MCF 10A (cell line): ENCODE data around the gene PLXDC1. TPM values are rescaled to one million over a fixed set of nuclear protein-coding genes. Genes with fewer than 3 reads are reported as not detected.
"Not testable (repeated sequence)": the region's sequence is repeated elsewhere in the genome, so short reads cannot be mapped to it uniquely, and the experiment has no call there.

Experiments used
- BruUV-seq: library from RNA; stranded (reverse); fragments of 400-500 nt; replicated peaks from 2 replicates; lab custom pipeline; 2021; lab: Mats Ljungman, UMichigan
- CTCF ChIA-PET: fragments of 300-600 bp; sonication (Branson Sonifier 250); formaldehyde crosslinking; extraction: SDS; loops from one replicate; lab custom pipeline; 2021; ENCODE audit warnings: antibody characterized with exemption, inconsistent platforms; lab: Yijun Ruan, JAX
- POLR2A ChIA-PET: fragments of 300-600, 350-650 bp; sonication (Branson Sonifier 250); formaldehyde crosslinking; extraction: SDS; loops from one replicate; lab custom pipeline; 2020; ENCODE audit warnings: antibody characterized with exemption, inconsistent platforms; lab: Yijun Ruan, JAX
- DNase-seq: peaks from one replicate; pipeline ENCODE4 v3.0.0-alpha.2; 2018; ENCODE audit not compliant: unreplicated experiment
- H3K27ac Mint-ChIP-seq: one replicate; pipeline ENCODE4 v1.8.0; 2022; ENCODE audit warnings: mild to moderate bottlenecking, low read depth, mixed read lengths; ENCODE audit not compliant: unreplicated experiment
- H3K27me3 Mint-ChIP-seq: one replicate; pipeline ENCODE4 v1.8.0; 2022; ENCODE audit warnings: mixed read lengths; ENCODE audit not compliant: insufficient read depth, unreplicated experiment
- H3K36me3 Mint-ChIP-seq: one replicate; pipeline ENCODE4 v1.8.0; 2022; ENCODE audit warnings: mild to moderate bottlenecking, moderate library complexity, mixed read lengths; ENCODE audit not compliant: insufficient read depth, unreplicated experiment
- H3K4me1 Mint-ChIP-seq: one replicate; pipeline ENCODE4 v1.8.0; 2022; ENCODE audit warnings: mixed read lengths; ENCODE audit not compliant: insufficient read depth, unreplicated experiment
- H3K4me3 Mint-ChIP-seq: one replicate; pipeline ENCODE4 v1.8.0; 2022; ENCODE audit warnings: mild to moderate bottlenecking, moderate library complexity, mixed read lengths; ENCODE audit not compliant: unreplicated experiment
- H3K9me3 Mint-ChIP-seq: one replicate; pipeline ENCODE4 v1.8.0; 2022; ENCODE audit warnings: mixed read lengths; ENCODE audit not compliant: unreplicated experiment
- CTCF ChIP-seq: fragments of 200-600 bp; IDR thresholded peaks from one replicate; pipeline ENCODE4 v1.8.0; 2022; ENCODE audit warnings: antibody characterized with exemption, mild to moderate bottlenecking; ENCODE audit not compliant: unreplicated experiment
- intact Hi-C: fragments of 100-400 bp; cut with micrococcal nuclease; formaldehyde crosslinking; loops from 2 replicates; pipeline ENCODE4 v1.14.1; 2022
- total RNA-seq: library from RNA; stranded (reverse); gene quantifications from 2 replicates; pipeline ENCODE4 v1.2.3, GENCODE V29; 2022

The PLXDC1 gene
- total RNA-seq, 1 experiment from 2014 or later: 0.61 TPM

GRCh38 chr17:39051001-39051585 lies 100.3 kb downstream of the PLXDC1 start:
- no TSS peak for BruUV-seq
- Mint-ChIP-seq H3K9me3 (no peaks in the 10 kb centered on the region), H3K4me1 (no peaks in the 10 kb centered on the region), H3K36me3 (peaks cover 6% of the 10 kb centered on the region), H3K4me3 (no peak overlapping the region), H3K27ac (no peak overlapping the region), H3K27me3 (peaks cover 27% of the 10 kb centered on the region)
- ChIA-PET POLR2A (no interaction called here), CTCF (interaction anchor here (0.6 kb wide), 1 partner anchor 546 kb away, joined by 3 read pairs; no protein-coding TSS in a partner anchor)
- TF ChIP-seq CTCF: no peak
- DNase-seq: no peak
- intact Hi-C loops: no loop called here

DNA sequence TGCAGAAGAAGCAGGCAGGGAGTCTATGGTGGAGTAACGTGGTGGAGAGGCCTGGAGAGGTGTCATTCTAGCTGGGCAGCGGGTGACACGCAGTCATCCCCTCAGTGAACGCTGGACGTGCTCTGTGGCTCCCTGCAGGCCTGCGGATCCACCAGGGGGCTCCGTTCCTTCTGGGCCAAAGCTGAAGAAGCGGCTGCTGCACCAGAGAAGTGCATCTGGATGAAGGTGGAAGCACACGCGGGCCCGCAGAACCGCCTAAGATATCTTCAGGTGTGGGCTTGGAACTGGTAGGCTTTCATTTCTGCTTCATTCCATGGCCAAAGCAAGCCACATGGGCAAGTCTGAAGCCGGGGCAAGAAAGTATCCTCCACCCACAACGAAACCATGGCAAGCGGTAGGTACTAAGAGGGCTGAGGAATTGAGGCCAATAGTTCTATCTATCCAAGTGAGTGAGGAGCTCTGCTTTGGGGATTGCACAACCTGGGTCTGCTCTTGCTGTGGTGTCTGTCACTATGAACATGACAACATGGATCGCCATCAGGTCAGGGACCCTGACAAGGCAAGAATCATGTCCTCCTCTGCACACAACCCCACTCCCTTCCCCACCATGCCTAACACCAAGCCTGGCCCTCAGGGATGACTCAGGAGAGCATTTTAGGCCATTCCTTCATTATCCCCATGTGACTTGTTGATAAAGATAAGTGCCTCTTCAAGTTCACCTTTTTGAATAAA lies 105.3 kb downstream of the PLXDC1 start:
- Mint-ChIP-seq H3K9me3 (no peaks in the 10 kb centered on the region), H3K36me3 (peaks cover 19% of the 10 kb centered on the region), H3K27ac (peak overlapping the region; percentile 91), H3K4me3 (no peak overlapping the region), H3K4me1 (no peaks in the 10 kb centered on the region), H3K27me3 (peaks cover 9% of the 10 kb centered on the region)
- no peak for TF ChIP-seq CTCF
- no TSS peak for BruUV-seq
- intact Hi-C loops: no loop called here
- no peak for DNase-seq
- ChIA-PET POLR2A (interaction anchor here (0.6 kb wide), 1 partner anchor 24 kb away, joined by 3 read pairs; no protein-coding TSS in a partner anchor), CTCF (interaction anchor here (1.2 to 1.3 kb wide), 2 partner anchors 29 to 63 kb away, joined by 3 read pairs; no protein-coding TSS in a partner anchor)

- Mint-ChIP-seq H3K27me3 (peaks cover 28% of the 10 kb centered on the region), H3K9me3 (no peaks in the 10 kb centered on the region), H3K4me3 (no peak overlapping the region), H3K36me3 (no peaks in the 10 kb centered on the region), H3K27ac (no peak overlapping the region), H3K4me1 (no peaks in the 10 kb centered on the region)
- no TSS peak for BruUV-seq
- intact Hi-C loops: no loop called here
- ChIA-PET CTCF (interaction anchor here (0.7 to 1.0 kb wide), 2 partner anchors 53 to 586 kb away, joined by 3 read pairs; no protein-coding TSS in a partner anchor), POLR2A (no interaction called here)
- no peak for DNase-seq
- no peak for TF ChIP-seq CTCF
Observed at GRCh38 chr17:39036009-39036408, 115.4 kb downstream of the PLXDC1 start.

- H3K27me3 Mint-ChIP-seq: peaks cover 24% of the 10 kb centered on the region
- H3K27ac Mint-ChIP-seq, DNase-seq, H3K9me3 Mint-ChIP-seq, POLR2A ChIA-PET, H3K4me1 Mint-ChIP-seq, intact Hi-C loops, H3K36me3 Mint-ChIP-seq, BruUV-seq, H3K4me3 Mint-ChIP-seq: not testable (repeated sequence)
- CTCF ChIA-PET: interaction anchor here (0.7 to 1.0 kb wide), 2 partner anchors 53 to 586 kb away, joined by 3 read pairs; no protein-coding TSS in a partner anchor
Observed at GRCh38 chr17:39035578-39035977, 115.9 kb downstream of the PLXDC1 start.
